H1 (cell line): Measurements from ENCODE around the gene ADCK2. TPM values are rescaled to one million over a fixed set of nuclear protein-coding genes. Genes with fewer than 3 reads are reported as not detected.

Experiments used
- CTCF ChIA-PET: fragments of 300-600 bp; sonication (Branson Sonifier 250); formaldehyde crosslinking; loops from one replicate; lab custom pipeline; 2021; ENCODE audit not compliant: partially characterized antibody; lab: Charles Lee
- POLR2A ChIA-PET: fragments of 300-600 bp; sonication (Branson Sonifier 250); formaldehyde crosslinking; loops from one replicate; lab custom pipeline; 2021; ENCODE audit warnings: inconsistent platforms; ENCODE audit not compliant: partially characterized antibody; lab: Charles Lee
- DNase-seq, 2 experiments: peaks; one replicate each; pipeline versions ENCODE4 v3.0.0 to v3.0.0-alpha.2; 2010 to 2022; ENCODE audit warnings: low spot score in 2 of 2, low read depth in 1 of 2, mixed read lengths in 1 of 2
- FAIRE-seq: peaks from 2 replicates; lab custom pipeline; 2011; peaks lifted over from hg19 to GRCh38; lab: Jason Lieb, UNC
- H2AFZ ChIP-seq: 2 replicates; pipeline ENCODE4 v1.8.1; 2012; ENCODE audit warnings: low read length, inconsistent platforms
- H2AK5ac ChIP-seq: 2 replicates; pipeline ENCODE4 v1.6.1; 2013; ENCODE audit warnings: low read depth, low read length
- H2BK120ac ChIP-seq: replicated peaks from 2 replicates; pipeline ENCODE3; 2013; ENCODE audit warnings: low read depth, low read length, inconsistent platforms
- H2BK12ac ChIP-seq: 2 replicates; pipeline ENCODE4 v1.6.1; 2013; ENCODE audit warnings: low read depth, low read length
- H2BK15ac ChIP-seq: 2 replicates; pipeline ENCODE4 v1.6.1; 2013; ENCODE audit warnings: low read length
- H2BK20ac ChIP-seq: 2 replicates; pipeline ENCODE4 v1.6.1; 2013; ENCODE audit warnings: low read length
- H2BK5ac ChIP-seq: 2 replicates; pipeline ENCODE4 v1.6.1; 2013; ENCODE audit warnings: low read depth, low read length
- H3K14ac ChIP-seq: 2 replicates; pipeline ENCODE4 v1.6.1; 2013; ENCODE audit warnings: inconsistent platforms; ENCODE audit not compliant: insufficient read length
- H3K18ac ChIP-seq: 2 replicates; pipeline ENCODE4 v1.6.1; 2013; ENCODE audit warnings: low read length; ENCODE audit errors: extremely low read depth
- H3K23ac ChIP-seq: 2 replicates; pipeline ENCODE4 v1.6.1; 2013; ENCODE audit warnings: inconsistent platforms; ENCODE audit not compliant: insufficient read length
- H3K23me2 ChIP-seq: 2 replicates; pipeline ENCODE4 v1.6.1; 2013; ENCODE audit warnings: low read depth, low read length
- H3K27ac ChIP-seq: 2 replicates; pipeline ENCODE4 v1.6.1; 2011; ENCODE audit warnings: low read depth, low read length, inconsistent platforms
- H3K27me3 ChIP-seq, 4 experiments: replicated peaks in 1 of 4; 1 replicate in 1 of 4; 2 replicates in 3 of 4; pipeline versions ENCODE4 v1.6.1 to v1.8.1; 2011 to 2013; ENCODE audit warnings: low read length in 3 of 4, mild to moderate bottlenecking in 3 of 4, inconsistent platforms in 2 of 4, mixed read lengths in 2 of 4, moderate library complexity in 1 of 4; ENCODE audit not compliant: control insufficient read depth in 3 of 4, insufficient read depth in 3 of 4; ENCODE audit errors: extremely low read depth in 1 of 4
- H3K36me3 ChIP-seq, 4 experiments: 2 replicates each; pipeline versions ENCODE4 v1.6.1 to v1.8.1; 2011 to 2013; ENCODE audit warnings: mild to moderate bottlenecking in 4 of 4, low read length in 3 of 4, moderate library complexity in 2 of 4, control low read depth in 1 of 4, inconsistent platforms in 1 of 4; ENCODE audit not compliant: insufficient read depth in 4 of 4, control insufficient read depth in 2 of 4
- H3K4ac ChIP-seq: replicated peaks from 2 replicates; pipeline ENCODE3; 2013; ENCODE audit warnings: low read length, low read depth, mixed read lengths, inconsistent platforms; ENCODE audit not compliant: insufficient read length
- H3K4me1 ChIP-seq, 4 experiments: replicated peaks in 1 of 4; 1 replicate in 1 of 4; 2 replicates in 3 of 4; pipeline versions ENCODE4 v1.6.1 to v1.8.1; 2011 to 2013; ENCODE audit warnings: low read length in 3 of 4, inconsistent platforms in 2 of 4, mixed read lengths in 1 of 4; ENCODE audit not compliant: insufficient read depth in 4 of 4, control insufficient read depth in 3 of 4
- H3K4me2 ChIP-seq, 2 experiments: 2 replicates each; pipeline versions ENCODE4 v1.6.1 to v1.8.1; 2011 to 2013; ENCODE audit warnings: low read depth in 2 of 2, low read length in 2 of 2, control low read depth in 1 of 2, inconsistent platforms in 1 of 2, mild to moderate bottlenecking in 1 of 2; ENCODE audit not compliant: insufficient read depth in 1 of 2
- H3K4me3 ChIP-seq, 4 experiments: fragments of 200-600, 300-600 bp in 1 of 4; sonication (generic), shearing (Covaris generic), sonication (Bioruptor Twin) in 1 of 4; 2 replicates each; pipeline versions ENCODE4 v1.5.1 to v1.8.1; 2011 to 2016; ENCODE audit warnings: low read length in 4 of 4, low read depth in 3 of 4, control low read depth in 2 of 4, inconsistent platforms in 2 of 4, mild to moderate bottlenecking in 2 of 4, mixed read lengths in 1 of 4, moderate library complexity in 1 of 4; ENCODE audit not compliant: insufficient read depth in 2 of 4; ENCODE audit errors: extremely low read depth in 1 of 4
- H3K56ac ChIP-seq: replicated peaks from 2 replicates; pipeline ENCODE3; 2013; ENCODE audit warnings: low read depth, mild to moderate bottlenecking, mixed read lengths, low read length, inconsistent platforms; ENCODE audit not compliant: insufficient read length
- H3K79me1 ChIP-seq: 2 replicates; pipeline ENCODE4 v1.6.1; 2013; ENCODE audit warnings: low read depth, low read length, control low read depth
- H3K79me2 ChIP-seq, 2 experiments: 2 replicates each; pipeline versions ENCODE4 v1.6.1 to v1.8.1; 2012 to 2013; ENCODE audit warnings: low read length in 2 of 2, mild to moderate bottlenecking in 2 of 2, inconsistent platforms in 1 of 2; ENCODE audit not compliant: insufficient read depth in 2 of 2, control insufficient read depth in 1 of 2
- H3K9ac ChIP-seq, 4 experiments: replicated peaks in 1 of 4; 1 replicate in 1 of 4; 2 replicates in 3 of 4; pipeline versions ENCODE4 v1.6.1 to v1.8.1; 2011 to 2013; ENCODE audit warnings: low read depth in 3 of 4, low read length in 3 of 4, control low read depth in 2 of 4, mild to moderate bottlenecking in 2 of 4, moderate library complexity in 2 of 4, inconsistent platforms in 1 of 4; ENCODE audit errors: extremely low read depth in 1 of 4
- H3K9me3 ChIP-seq, 2 experiments: 2 replicates each; pipeline versions ENCODE4 v1.6.1 to v1.8.1; 2012 to 2013; ENCODE audit warnings: mild to moderate bottlenecking in 2 of 2, moderate library complexity in 2 of 2, control low read depth in 1 of 2, inconsistent platforms in 1 of 2, low read depth in 1 of 2, low read length in 1 of 2, mixed read lengths in 1 of 2; ENCODE audit not compliant: insufficient read depth in 2 of 2
- H4K20me1 ChIP-seq, 2 experiments: replicated peaks in 1 of 2; 2 replicates each; pipeline versions ENCODE3 to v1.8.1; 2011 to 2013; ENCODE audit warnings: inconsistent platforms in 2 of 2, low read length in 2 of 2, mild to moderate bottlenecking in 1 of 2; ENCODE audit not compliant: insufficient read depth in 2 of 2, control insufficient read depth in 1 of 2
- H4K5ac ChIP-seq: 2 replicates; pipeline ENCODE4 v1.6.1; 2013; ENCODE audit warnings: low read length, low read depth, mixed read lengths, inconsistent platforms; ENCODE audit not compliant: insufficient read length
- H4K8ac ChIP-seq: 2 replicates; pipeline ENCODE4 v1.8.0; 2013; ENCODE audit warnings: mild to moderate bottlenecking, moderate library complexity, low read length, inconsistent platforms; ENCODE audit not compliant: insufficient read depth; ENCODE audit errors: extremely low read depth
- H4K91ac ChIP-seq: replicated peaks from 2 replicates; pipeline ENCODE3; 2013; ENCODE audit warnings: low read length, mixed read lengths, inconsistent platforms; ENCODE audit not compliant: insufficient read length
- ATF2 ChIP-seq: IDR thresholded peaks from 2 replicates; pipeline ENCODE4 v1.6.1; 2012; ENCODE audit warnings: low read length, inconsistent platforms
- ATF3 ChIP-seq: IDR thresholded peaks from 2 replicates; pipeline ENCODE4 v1.6.1; 2011; ENCODE audit warnings: low read depth, mild to moderate bottlenecking, low read length; ENCODE audit not compliant: insufficient read depth
- CBX5 ChIP-seq: fragments of 300-800, 300-1000 bp; sonication (generic); IDR thresholded peaks from 2 replicates; pipeline ENCODE4 v1.7.1; 2016; ENCODE audit warnings: antibody characterized with exemption, low read length, low read depth
- CHD2 ChIP-seq: IDR thresholded peaks from 2 replicates; pipeline ENCODE4 v1.6.1; 2012; ENCODE audit warnings: low read length, improper control_type of control experiment
- CREB1 ChIP-seq: IDR thresholded peaks from 2 replicates; pipeline ENCODE4 v1.6.1; 2012; ENCODE audit warnings: inconsistent platforms
- FOSL1 ChIP-seq: IDR thresholded peaks from 2 replicates; pipeline ENCODE4 v1.6.1; 2011; ENCODE audit warnings: mild to moderate bottlenecking, low read depth, low read length, moderate library complexity; ENCODE audit not compliant: insufficient read depth
- KDM4A ChIP-seq: IDR thresholded peaks from one replicate; pipeline ENCODE4 v1.7.1; 2012; ENCODE audit warnings: low read depth, mild to moderate bottlenecking, moderate library complexity, low read length, inconsistent platforms; ENCODE audit not compliant: severe bottlenecking
- KDM5A ChIP-seq: fragments of 200-600 bp; IDR thresholded peaks from 2 replicates; pipeline ENCODE4 v1.7.1; 2012; ENCODE audit warnings: mild to moderate bottlenecking, low read length, inconsistent platforms, mixed read lengths
- SAP30 ChIP-seq: fragments of 300-600 bp; sonication (generic); IDR thresholded peaks from 2 replicates; pipeline ENCODE4 v1.7.1; 2012; ENCODE audit warnings: low read length, moderate library complexity, mild to moderate bottlenecking, inconsistent platforms; ENCODE audit not compliant: insufficient read depth, insufficient replicate concordance
- SP1 ChIP-seq: IDR thresholded peaks from 2 replicates; pipeline ENCODE4 v1.6.1; 2011; ENCODE audit warnings: low read depth, low read length
- SP4 ChIP-seq: IDR thresholded peaks from 2 replicates; pipeline ENCODE4 v1.6.1; 2012; ENCODE audit warnings: low read length, inconsistent platforms
- SUZ12 ChIP-seq: fragments of 200-600 bp; sonication (generic); IDR thresholded peaks from 2 replicates; pipeline ENCODE4 v1.6.1; 2012; ENCODE audit warnings: mild to moderate bottlenecking, inconsistent platforms, low read length, moderate library complexity, mixed read lengths
- WGBS, 2 experiments: shearing (Covaris generic) in 1 of 2; methylation state at CpG; one replicate each; pipeline versions ENCODE4 v1.1.6 to v1.1.7; 2013 to 2015; ENCODE audit warnings: low lambda C conversion rate in 2 of 2, mixed read lengths in 2 of 2, inconsistent platforms in 1 of 2, low coverage in 1 of 2, missing lambda C conversion rate in 1 of 2; ENCODE audit not compliant: insufficient replicate concordance in 2 of 2, insufficient coverage in 1 of 2, insufficient read length in 1 of 2; ENCODE audit errors: extremely low coverage in 1 of 2, missing lambda C conversion rate in 1 of 2; 5-methylcytosine and 5-hydroxymethylcytosine counted together
- polyA plus RNA-seq, 7 experiments: library from polyadenylated mRNA; depleted of rRNA in 3 of 7; stranded (reverse) in 5 of 7; unstranded in 2 of 7; fragments of >200 nt in 5 of 7; fragments of 200-250 nt in 2 of 7; gene quantifications; 1 replicate in 5 of 7; 2 replicates in 1 of 7; 4 replicates in 1 of 7; pipeline versions ENCODE4 v1.2.1 to v1.2.3, GENCODE V29; 2011 to 2013; ENCODE audit warnings: missing spikeins in 2 of 7, mixed read lengths in 2 of 7
- total RNA-seq: library from RNA; stranded (reverse); fragmentation: NEBNext Ultra II Directional; extraction: Animal tissue kit (Norgen Biotek cat#: 25700); gene quantifications from 2 replicates; pipeline ENCODE4 v1.2.1, GENCODE V29; 2021

Gene ADCK2
- total and polyA plus RNA-seq, 2 of the 8 experiments (the other 6 are each of a cell fraction or from before 2014, with no cell fraction given) = 6.9 to 11.7 TPM

- H3K9me3 ChIP-seq = no peaks in the 10 kb centered on the region
- H3K27me3 ChIP-seq = peaks cover 0 to 1% (median under 1%) of the 10 kb centered on the region in 4 experiments; a peak in 2 of 7 replicates
- no peak overlapping the region for H2BK5ac ChIP-seq
- no peaks in the 10 kb centered on the region for H3K79me2 ChIP-seq
- H3K79me1 ChIP-seq = no peaks in the 10 kb centered on the region
- WGBS, 2 experiments = 88% methylated on average over 1 of the region's 1 CpG; no CpG with 5 or more reads in 1 of the 2 experiments
- POLR2A ChIA-PET = interaction anchor here (1.7 kb wide), 1 partner anchor 11 kb away, joined by 4 read pairs; no protein-coding TSS in a partner anchor
- H2BK120ac ChIP-seq = no peak overlapping the region
- CTCF ChIA-PET = interaction anchor here (0.9 to 2.0 kb wide), 6 partner anchors 8 to 151 kb away, joined by 3 to 6 read pairs (median 4); no protein-coding TSS in a partner anchor
- H4K8ac ChIP-seq = no peak overlapping the region
- H4K91ac ChIP-seq = no peak overlapping the region
- no peak overlapping the region for H3K14ac ChIP-seq
- H3K36me3 ChIP-seq = no peaks in the 10 kb centered on the region
- H2BK12ac ChIP-seq = no peak overlapping the region
- H4K20me1 ChIP-seq = no peaks in the 10 kb centered on the region
- H3K4me3 ChIP-seq = no peak overlapping the region
- no peak overlapping the region for H4K5ac ChIP-seq
- H3K27ac ChIP-seq = no peak overlapping the region
- FAIRE-seq (no peak), DNase-seq (no peak)
- H3K23ac ChIP-seq = no peak overlapping the region
- H3K18ac ChIP-seq = no peak overlapping the region
- H3K4me1 ChIP-seq = peaks cover 0 to 6% (median 2%) of the 10 kb centered on the region in 4 experiments; a peak in 5 of 7 replicates
- H3K9ac ChIP-seq = no peak overlapping the region
- H3K23me2 ChIP-seq = peaks cover 5% of the 10 kb centered on the region; the same call in 1 of the 2 replicates
- H2AFZ ChIP-seq = no peak overlapping the region
- no peak overlapping the region for H3K4me2 ChIP-seq
- no peak overlapping the region for H2BK15ac ChIP-seq
- no peak overlapping the region for H2AK5ac ChIP-seq
- no peak overlapping the region for H3K56ac ChIP-seq
- H3K4ac ChIP-seq = no peak overlapping the region
- no peak overlapping the region for H2BK20ac ChIP-seq
- TF ChIP-seq KDM5A (no peak), SUZ12 (no peak), CHD2 (no peak), SAP30 (no peak), KDM4A (no peak), ATF3 (no peak), ATF2 (no peak), FOSL1 (no peak), SP1 (no peak), CREB1 (no peak), SP4 (no peak), CBX5 (no peak)
Measured at GRCh38 chr7:140668641-140669040, 4.1 kb upstream of the ADCK2 start.
